ENCODE results near the gene POLG.

The POLG gene

GRCh38 chr15:89308236-89308635, 26.4 kb downstream of the POLG start:
- no peaks in the 10 kb centered on the region for H3K9me3 ChIP-seq (ENCODE audit: control insufficient read depth, low read length)
- no peaks in the 10 kb centered on the region for H3K27me3 ChIP-seq (ENCODE audit: control insufficient read depth, insufficient read depth, low read length)
- H3K4me3 ChIP-seq (ENCODE audit: low read length), result no peak overlapping the region
- no peaks in the 10 kb centered on the region for H3K4me1 ChIP-seq (ENCODE audit: control insufficient read depth, insufficient read depth, low read length)
- H3K9ac ChIP-seq (ENCODE audit: low read length), result no peak overlapping the region
- no peaks in the 10 kb centered on the region for H3K36me3 ChIP-seq (ENCODE audit: control insufficient read depth, insufficient read depth, low read length)

GRCh38 chr15:89307791-89308190, 26.8 kb downstream of the POLG start:
- H3K9ac ChIP-seq (ENCODE audit: low read length), result no peak overlapping the region
- no peaks in the 10 kb centered on the region for H3K27me3 ChIP-seq (ENCODE audit: control insufficient read depth, insufficient read depth, low read length)
- no peaks in the 10 kb centered on the region for H3K4me1 ChIP-seq (ENCODE audit: control insufficient read depth, insufficient read depth, low read length)
- no peak overlapping the region for H3K4me3 ChIP-seq (ENCODE audit: low read length)
- no peaks in the 10 kb centered on the region for H3K9me3 ChIP-seq (ENCODE audit: control insufficient read depth, low read length)
- H3K36me3 ChIP-seq (ENCODE audit: control insufficient read depth, insufficient read depth, low read length), result no peaks in the 10 kb centered on the region

- Histone ChIP-seq H3K9ac (ENCODE audit: low read length) (no peak overlapping the region), H3K9me3 (ENCODE audit: control insufficient read depth, low read length) (no peaks in the 10 kb centered on the region), H3K4me3 (ENCODE audit: low read length) (no peak overlapping the region), H3K36me3 (ENCODE audit: control insufficient read depth, insufficient read depth, low read length) (no peaks in the 10 kb centered on the region), H3K4me1 (ENCODE audit: control insufficient read depth, insufficient read depth, low read length) (no peaks in the 10 kb centered on the region), H3K27me3 (ENCODE audit: control insufficient read depth, insufficient read depth, low read length) (no peaks in the 10 kb centered on the region)
Observed at GRCh38 chr15:89307046-89307587, 27.5 kb downstream of the POLG start.

GRCh38 chr15:89305395-89305794, 29.2 kb downstream of the POLG start:
- Histone ChIP-seq H3K9me3 (ENCODE audit: control insufficient read depth, low read length) (no peaks in the 10 kb centered on the region), H3K36me3 (ENCODE audit: control insufficient read depth, insufficient read depth, low read length) (no peaks in the 10 kb centered on the region), H3K9ac (ENCODE audit: low read length) (no peak overlapping the region), H3K4me3 (ENCODE audit: low read length) (no peak overlapping the region), H3K27me3 (ENCODE audit: control insufficient read depth, insufficient read depth, low read length) (no peaks in the 10 kb centered on the region), H3K4me1 (ENCODE audit: control insufficient read depth, insufficient read depth, low read length) (no peaks in the 10 kb centered on the region)

GRCh38 chr15:89303986-89304385, 30.6 kb downstream of the POLG start:
- Histone ChIP-seq H3K9me3 (ENCODE audit: control insufficient read depth, low read length) (no peaks in the 10 kb centered on the region), H3K4me1 (ENCODE audit: control insufficient read depth, insufficient read depth, low read length) (no peaks in the 10 kb centered on the region), H3K9ac (ENCODE audit: low read length) (no peak overlapping the region), H3K27me3 (ENCODE audit: control insufficient read depth, insufficient read depth, low read length) (no peaks in the 10 kb centered on the region), H3K36me3 (ENCODE audit: control insufficient read depth, insufficient read depth, low read length) (no peaks in the 10 kb centered on the region), H3K4me3 (ENCODE audit: low read length) (no peak overlapping the region)

GRCh38 chr15:89301304-89302089, 33.1 kb downstream of the POLG start:
- Histone ChIP-seq H3K4me1 (ENCODE audit: control insufficient read depth, insufficient read depth, low read length) (no peaks in the 10 kb centered on the region), H3K9ac (ENCODE audit: low read length) (no peak overlapping the region), H3K36me3 (ENCODE audit: control insufficient read depth, insufficient read depth, low read length) (no peaks in the 10 kb centered on the region), H3K4me3 (ENCODE audit: low read length) (no peak overlapping the region), H3K27me3 (ENCODE audit: control insufficient read depth, insufficient read depth, low read length) (no peaks in the 10 kb centered on the region), H3K9me3 (ENCODE audit: control insufficient read depth, low read length) (no peaks in the 10 kb centered on the region)

GRCh38 chr15:89299896-89300295, 34.7 kb downstream of the POLG start:
- Histone ChIP-seq H3K36me3 (ENCODE audit: control insufficient read depth, insufficient read depth, low read length) (no peaks in the 10 kb centered on the region), H3K4me1 (ENCODE audit: control insufficient read depth, insufficient read depth, low read length) (no peaks in the 10 kb centered on the region), H3K4me3 (ENCODE audit: low read length) (no peak overlapping the region), H3K9ac (ENCODE audit: low read length) (no peak overlapping the region), H3K27me3 (ENCODE audit: control insufficient read depth, insufficient read depth, low read length) (no peaks in the 10 kb centered on the region), H3K9me3 (ENCODE audit: control insufficient read depth, low read length) (no peaks in the 10 kb centered on the region)

- Histone ChIP-seq H3K4me1 (ENCODE audit: control insufficient read depth, insufficient read depth, low read length) (no peaks in the 10 kb centered on the region), H3K9ac (ENCODE audit: low read length) (no peak overlapping the region), H3K36me3 (ENCODE audit: control insufficient read depth, insufficient read depth, low read length) (no peaks in the 10 kb centered on the region), H3K4me3 (ENCODE audit: low read length) (no peak overlapping the region), H3K9me3 (ENCODE audit: control insufficient read depth, low read length) (no peaks in the 10 kb centered on the region), H3K27me3 (ENCODE audit: control insufficient read depth, insufficient read depth, low read length) (no peaks in the 10 kb centered on the region)
Observed at GRCh38 chr15:89293012-89293411, 41.6 kb downstream of the POLG start.

- Histone ChIP-seq H3K27me3 (ENCODE audit: control insufficient read depth, insufficient read depth, low read length) (no peaks in the 10 kb centered on the region), H3K9me3 (ENCODE audit: control insufficient read depth, low read length) (no peaks in the 10 kb centered on the region), H3K9ac (ENCODE audit: low read length) (no peak overlapping the region), H3K36me3 (ENCODE audit: control insufficient read depth, insufficient read depth, low read length) (no peaks in the 10 kb centered on the region), H3K4me3 (ENCODE audit: low read length) (no peak overlapping the region), H3K4me1 (ENCODE audit: control insufficient read depth, insufficient read depth, low read length) (no peaks in the 10 kb centered on the region)
Observed at GRCh38 chr15:89291934-89292438, 42.6 kb downstream of the POLG start.

- H3K27me3 ChIP-seq (ENCODE audit: control insufficient read depth, insufficient read depth, low read length), result no peaks in the 10 kb centered on the region
- no peaks in the 10 kb centered on the region for H3K9me3 ChIP-seq (ENCODE audit: control insufficient read depth, low read length)
- H3K9ac ChIP-seq (ENCODE audit: low read length), result no peak overlapping the region
- H3K4me3 ChIP-seq (ENCODE audit: low read length), result no peak overlapping the region
- no peaks in the 10 kb centered on the region for H3K4me1 ChIP-seq (ENCODE audit: control insufficient read depth, insufficient read depth, low read length)
- no peaks in the 10 kb centered on the region for H3K36me3 ChIP-seq (ENCODE audit: control insufficient read depth, insufficient read depth, low read length)
Observed at GRCh38 chr15:89283201-89283600, 51.4 kb downstream of the POLG start.

GRCh38 chr15:89282631-89283030, 52.0 kb downstream of the POLG start:
- Histone ChIP-seq H3K9ac (ENCODE audit: low read length) (no peak overlapping the region), H3K4me1 (ENCODE audit: control insufficient read depth, insufficient read depth, low read length) (no peaks in the 10 kb centered on the region), H3K4me3 (ENCODE audit: low read length) (no peak overlapping the region), H3K27me3 (ENCODE audit: control insufficient read depth, insufficient read depth, low read length) (no peaks in the 10 kb centered on the region), H3K36me3 (ENCODE audit: control insufficient read depth, insufficient read depth, low read length) (no peaks in the 10 kb centered on the region), H3K9me3 (ENCODE audit: control insufficient read depth, low read length) (no peaks in the 10 kb centered on the region)

GRCh38 chr15:89278307-89278706, 56.3 kb downstream of the POLG start:
- no peak overlapping the region for H3K4me3 ChIP-seq (ENCODE audit: low read length)
- H3K9ac ChIP-seq (ENCODE audit: low read length), result no peak overlapping the region
- no peaks in the 10 kb centered on the region for H3K4me1 ChIP-seq (ENCODE audit: control insufficient read depth, insufficient read depth, low read length)
- no peaks in the 10 kb centered on the region for H3K27me3 ChIP-seq (ENCODE audit: control insufficient read depth, insufficient read depth, low read length)
- no peaks in the 10 kb centered on the region for H3K36me3 ChIP-seq (ENCODE audit: control insufficient read depth, insufficient read depth, low read length)
- no peaks in the 10 kb centered on the region for H3K9me3 ChIP-seq (ENCODE audit: control insufficient read depth, low read length)

Measured in mucosa of stomach (tissue), 1 donor.